Measurements from ENCODE around the gene RPA1. TPM values are rescaled to one million over a fixed set of nuclear protein-coding genes. Genes with fewer than 3 reads are reported as not detected.

RPA1 gene
- total RNA-seq, 1 experiment from 2014 or later = 198 TPM

DNA sequence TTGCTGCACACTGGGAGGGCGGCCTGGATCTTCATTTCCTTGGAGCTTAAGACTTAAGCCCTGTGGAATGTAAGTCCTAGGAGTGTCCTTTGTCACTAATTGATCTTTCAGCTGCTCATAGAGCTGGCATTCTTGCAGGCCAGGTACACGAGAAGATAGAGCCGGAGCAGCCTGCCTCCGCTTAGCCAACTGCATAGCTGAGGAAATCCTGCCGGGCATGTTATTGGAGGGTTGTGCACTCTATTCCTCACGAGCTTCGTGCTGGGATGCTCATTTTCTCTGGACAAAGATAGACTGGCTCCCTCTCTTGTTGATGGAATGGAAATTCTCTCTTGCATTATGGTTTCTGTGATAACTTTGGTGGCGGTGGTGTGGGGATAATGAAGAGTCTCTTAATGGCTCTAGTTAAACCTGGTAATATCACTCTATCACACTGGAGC is 76.9 kb downstream of the RPA1 start:
- Histone ChIP-seq H3K4me2 (ENCODE audit: low read length) (no peak overlapping the region), H3K79me2 (ENCODE audit: insufficient read depth, low read length) (no peaks in the 10 kb centered on the region), H2AFZ (ENCODE audit: low read depth, low read length, poor library complexity, severe bottlenecking) (no peak overlapping the region), H4K20me1 (ENCODE audit: insufficient read depth) (no peaks in the 10 kb centered on the region), H3K4me1 (ENCODE audit: control insufficient read depth in 1 of 2, insufficient read depth in 2 of 2, low read length in 2 of 2) (no peaks in the 10 kb centered on the region; a peak in 1 of 4 replicates), H3K9me2 (ENCODE audit: insufficient read depth) (no peaks in the 10 kb centered on the region), H3K9ac (ENCODE audit: low read length) (no peak overlapping the region), H3K4me3 (replicated peaks in 1 of 2; ENCODE audit: low read depth in 1 of 2, low read length in 2 of 2) (no peak overlapping the region), H3K27me3 (ENCODE audit: insufficient read depth, low read length) (peaks cover 18% of the 10 kb centered on the region), H3K9me3 (ENCODE audit: control insufficient read depth in 1 of 2, insufficient read depth in 1 of 2, low read depth in 1 of 2, low read length in 2 of 2) (no peaks in the 10 kb centered on the region), H3K36me3 (ENCODE audit: control insufficient read depth in 1 of 2, insufficient read depth in 2 of 2, low read length in 2 of 2) (no peaks in the 10 kb centered on the region), H3K27ac (ENCODE audit: low read depth, low read length) (no peak overlapping the region)
- DNase-seq (ENCODE audit: low read depth, low spot score) = no peak
- no TSS peak for BruUV-seq (replicated peaks)
- intact Hi-C loops (cut with micrococcal nuclease) = no loop called here
- ChIA-PET CTCF (interaction anchor here (0.8 to 1.5 kb wide), 3 partner anchors 119 to 338 kb away, joined by 3 to 5 read pairs (median 4); no protein-coding TSS in a partner anchor), RAD21 (ENCODE audit: low non-redundant PET in 1 of 2, low total read pairs in 2 of 2, uncharacterized antibody in 2 of 2, unreplicated experiment in 2 of 2) (no interaction called here), POLR2A (no interaction called here)
- TF ChIP-seq ELF1 (IDR thresholded peaks at IDR 0.05; ENCODE audit: borderline replicate concordance, low read depth) (no peak), ZNF274 (IDR thresholded peaks at IDR 0.05; ENCODE audit: low read depth, low read length) (no peak), CBX3 (IDR thresholded peaks at IDR 0.05; ENCODE audit: low read depth) (no peak), FOSL1 (IDR thresholded peaks at IDR 0.05; ENCODE audit: low read depth) (no peak), RAD21 (IDR thresholded peaks at IDR 0.05; ENCODE audit: low read depth) (peak; percentile 12; the same call in 1 of the 2 replicates)
- TF ChIP-seq, protein P1, sequence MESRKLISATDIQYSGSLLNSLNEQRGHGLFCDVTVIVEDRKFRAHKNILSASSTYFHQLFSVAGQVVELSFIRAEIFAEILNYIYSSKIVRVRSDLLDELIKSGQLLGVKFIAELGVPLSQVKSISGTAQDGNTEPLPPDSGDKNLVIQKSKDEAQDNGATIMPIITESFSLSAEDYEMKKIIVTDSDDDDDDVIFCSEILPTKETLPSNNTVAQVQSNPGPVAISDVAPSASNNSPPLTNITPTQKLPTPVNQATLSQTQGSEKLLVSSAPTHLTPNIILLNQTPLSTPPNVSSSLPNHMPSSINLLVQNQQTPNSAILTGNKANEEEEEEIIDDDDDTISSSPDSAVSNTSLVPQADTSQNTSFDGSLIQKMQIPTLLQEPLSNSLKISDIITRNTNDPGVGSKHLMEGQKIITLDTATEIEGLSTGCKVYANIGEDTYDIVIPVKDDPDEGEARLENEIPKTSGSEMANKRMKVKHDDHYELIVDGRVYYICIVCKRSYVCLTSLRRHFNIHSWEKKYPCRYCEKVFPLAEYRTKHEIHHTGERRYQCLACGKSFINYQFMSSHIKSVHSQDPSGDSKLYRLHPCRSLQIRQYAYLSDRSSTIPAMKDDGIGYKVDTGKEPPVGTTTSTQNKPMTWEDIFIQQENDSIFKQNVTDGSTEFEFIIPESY (IDR thresholded peaks at IDR 0.05; ENCODE audit: extremely low read depth, insufficient replicate concordance, low read length) = no peak
- ATAC-seq = no peak

DNA sequence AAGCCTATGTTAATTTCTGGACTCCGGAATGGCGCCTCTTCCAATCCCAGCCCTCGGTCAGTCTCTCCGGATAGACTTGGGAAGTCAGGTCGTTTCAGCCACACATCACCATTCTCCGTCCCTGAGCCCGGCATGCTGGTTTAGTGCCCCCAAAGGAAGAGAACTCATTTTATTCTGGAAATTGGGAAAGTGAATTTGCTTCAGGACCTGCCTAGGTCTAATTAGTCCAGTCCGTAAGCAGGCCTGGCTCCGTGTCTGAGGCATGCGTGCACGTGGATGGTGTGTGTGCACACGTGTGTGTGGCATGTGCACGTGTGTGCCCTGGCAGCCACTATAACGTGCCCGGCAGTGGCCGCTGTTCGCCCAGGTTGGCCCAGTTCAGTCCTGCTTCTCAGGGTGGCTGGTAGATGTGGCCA is 77.4 kb downstream of the RPA1 start:
- no peaks in the 10 kb centered on the region for H4K20me1 ChIP-seq (ENCODE audit: insufficient read depth)
- H3K27ac ChIP-seq (ENCODE audit: low read depth, low read length) = no peak overlapping the region
- no peaks in the 10 kb centered on the region for H3K79me2 ChIP-seq (ENCODE audit: insufficient read depth, low read length)
- RAD21 ChIA-PET (ENCODE audit: low non-redundant PET in 1 of 2, low total read pairs in 2 of 2, uncharacterized antibody in 2 of 2, unreplicated experiment in 2 of 2) = no interaction called here
- H3K27me3 ChIP-seq (ENCODE audit: insufficient read depth, low read length) = peaks cover 23% of the 10 kb centered on the region
- H3K9me2 ChIP-seq (ENCODE audit: insufficient read depth) = no peaks in the 10 kb centered on the region
- H3K4me1 ChIP-seq (ENCODE audit: control insufficient read depth in 1 of 2, insufficient read depth in 2 of 2, low read length in 2 of 2) = no peaks in the 10 kb centered on the region; a peak in 1 of 4 replicates
- POLR2A ChIA-PET = no interaction called here
- H3K4me2 ChIP-seq (ENCODE audit: low read length) = no peak overlapping the region
- DNase-seq (ENCODE audit: low read depth, low spot score) = no peak
- no peak overlapping the region for H3K4me3 ChIP-seq (replicated peaks in 1 of 2; ENCODE audit: low read depth in 1 of 2, low read length in 2 of 2)
- H2AFZ ChIP-seq (ENCODE audit: low read depth, low read length, poor library complexity, severe bottlenecking) = no peak overlapping the region
- no TSS peak for BruUV-seq (replicated peaks)
- no peaks in the 10 kb centered on the region for H3K36me3 ChIP-seq (ENCODE audit: control insufficient read depth in 1 of 2, insufficient read depth in 2 of 2, low read length in 2 of 2)
- no peak overlapping the region for H3K9ac ChIP-seq (ENCODE audit: low read length)
- TF ChIP-seq SIN3A (IDR thresholded peaks at IDR 0.05; ENCODE audit: low read depth) = no peak
- TF ChIP-seq, protein P1 (IDR thresholded peaks at IDR 0.05; ENCODE audit: extremely low read depth, insufficient replicate concordance, low read length) = no peak
- no peak for TF ChIP-seq ZNF274 (IDR thresholded peaks at IDR 0.05; ENCODE audit: low read depth, low read length)
- TF ChIP-seq EZH2 (IDR thresholded peaks at IDR 0.05) = no peak
- TF ChIP-seq YY1 (IDR thresholded peaks at IDR 0.05; ENCODE audit: extremely low read depth, insufficient replicate concordance, low read depth, low read length) = no peak
- no peak for TF ChIP-seq EGR1 (IDR thresholded peaks at IDR 0.05; ENCODE audit: low read depth)
- TF ChIP-seq SP1 (IDR thresholded peaks at IDR 0.05; ENCODE audit: low read depth) = no peak
- no peak for TF ChIP-seq CBX3 (IDR thresholded peaks at IDR 0.05; ENCODE audit: low read depth)
- no peak for TF ChIP-seq ELF1 (IDR thresholded peaks at IDR 0.05; ENCODE audit: borderline replicate concordance, low read depth)
- no peak for TF ChIP-seq EZH2phosphoT487 (IDR thresholded peaks at IDR 0.05; ENCODE audit: borderline replicate concordance)
- TF ChIP-seq ZFX (IDR thresholded peaks at IDR 0.05) = no peak
- no peak for ATAC-seq
- intact Hi-C loops (cut with micrococcal nuclease) = no loop called here
- CTCF ChIA-PET = interaction anchor here (1.0 kb wide), 1 partner anchor 338 kb away, joined by 4 read pairs; no protein-coding TSS in a partner anchor
- no peaks in the 10 kb centered on the region for H3K9me3 ChIP-seq (ENCODE audit: control insufficient read depth in 1 of 2, insufficient read depth in 1 of 2, low read depth in 1 of 2, low read length in 2 of 2)
